Subcutaneous abdominal adipose tissue (tissue), 5 donors: ENCODE measurements around the gene NCKAP5.

Experiments
- H3K27ac ChIP-seq: one replicate; pipeline ENCODE4 v1.7.0; 2013; ENCODE audit warnings: low read depth, mild to moderate bottlenecking, inconsistent platforms, low read length, moderate library complexity
- H3K27me3 ChIP-seq, 5 donors: one replicate each; pipeline ENCODE4 v1.7.0; 2013; ENCODE audit warnings: low read length in 5 of 5, inconsistent platforms in 1 of 5; ENCODE audit not compliant: control insufficient read depth in 5 of 5, insufficient read depth in 4 of 5
- H3K36me3 ChIP-seq, 5 donors: one replicate each; pipeline ENCODE4 v1.7.0; 2013; ENCODE audit warnings: low read length in 5 of 5; ENCODE audit not compliant: control insufficient read depth in 5 of 5, insufficient read depth in 5 of 5
- H3K4me1 ChIP-seq, 5 donors: one replicate each; pipeline ENCODE4 v1.7.0; 2013; ENCODE audit warnings: low read length in 5 of 5, mild to moderate bottlenecking in 3 of 5, moderate library complexity in 1 of 5; ENCODE audit not compliant: control insufficient read depth in 5 of 5, insufficient read depth in 5 of 5
- H3K4me3 ChIP-seq, 5 donors: one replicate each; pipeline ENCODE4 v1.7.0; 2013; ENCODE audit warnings: low read length in 5 of 5, low read depth in 1 of 5
- H3K9ac ChIP-seq, 5 donors: one replicate each; pipeline ENCODE4 v1.7.0; 2013; ENCODE audit warnings: low read length in 5 of 5, mild to moderate bottlenecking in 4 of 5, moderate library complexity in 3 of 5
- H3K9me3 ChIP-seq, 5 donors: one replicate each; pipeline ENCODE4 v1.7.0; 2013; ENCODE audit warnings: low read length in 5 of 5; ENCODE audit not compliant: control insufficient read depth in 5 of 5
- donor health status: healthy.
- donor health status: healthy.
- donor health status: healthy.
- donor health status: healthy.
- donor health status: healthy.

Gene NCKAP5

DNA sequence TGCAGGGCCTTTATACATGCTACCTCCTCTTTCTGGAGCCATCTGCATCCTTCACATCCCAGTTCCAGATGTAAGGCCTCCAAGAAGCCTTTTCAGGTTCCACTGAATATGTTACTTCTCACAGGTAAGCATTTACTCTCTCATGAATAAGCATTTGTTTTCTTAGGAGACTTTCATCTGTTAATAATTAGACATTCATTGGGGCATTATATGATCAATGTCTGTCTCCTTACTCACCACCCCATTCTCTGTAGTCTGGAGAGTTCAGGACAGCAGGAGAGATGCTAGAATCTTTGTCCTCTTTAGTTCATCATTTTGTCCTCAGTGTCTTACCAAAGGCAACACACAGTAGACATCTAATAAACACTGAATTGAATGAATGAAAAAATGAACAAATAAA is 185.7 kb downstream of the NCKAP5 start:
- Histone ChIP-seq H3K9ac (no peak overlapping the region), H3K27me3 (no peaks in the 10 kb centered on the region), H3K36me3 (no peaks in the 10 kb centered on the region), H3K9me3 (no peaks in the 10 kb centered on the region), H3K4me3 (no peak overlapping the region), H3K27ac (no peak overlapping the region), H3K4me1 (no peaks in the 10 kb centered on the region)

DNA sequence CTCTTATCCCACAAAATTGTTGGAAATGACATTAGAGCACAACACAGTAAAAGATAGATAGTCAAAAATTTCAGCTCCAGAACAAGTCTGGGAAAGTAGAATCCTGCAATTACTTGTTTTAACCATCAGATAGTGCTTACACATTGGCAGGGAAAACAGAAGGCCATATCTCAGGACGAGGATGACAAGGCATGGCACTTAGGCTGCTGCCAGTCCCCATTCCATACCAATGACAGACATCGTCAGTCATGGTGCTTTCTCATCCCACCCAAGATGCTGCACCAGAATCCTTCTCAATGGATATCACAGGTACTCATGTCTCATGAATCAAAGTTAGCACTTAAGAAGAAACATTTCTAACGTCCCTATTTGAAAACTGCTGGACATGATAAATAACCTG is 187.3 kb downstream of the NCKAP5 start:
- Histone ChIP-seq H3K4me3 (no peak overlapping the region), H3K9ac (no peak overlapping the region), H3K27ac (no peak overlapping the region), H3K36me3 (no peaks in the 10 kb centered on the region), H3K4me1 (peaks cover 0 to 2% (median 0%) of the 10 kb centered on the region in 5 donors), H3K27me3 (no peaks in the 10 kb centered on the region), H3K9me3 (no peaks in the 10 kb centered on the region)

GRCh38 chr2:133378928-133379549 is 189.2 kb downstream of the NCKAP5 start:
- Histone ChIP-seq H3K27me3 (no peaks in the 10 kb centered on the region), H3K36me3 (no peaks in the 10 kb centered on the region), H3K9ac (no peak overlapping the region), H3K27ac (no peak overlapping the region), H3K9me3 (peaks cover 0 to 5% (median 0%) of the 10 kb centered on the region in 5 donors), H3K4me1 (peaks cover 0 to 2% (median 0%) of the 10 kb centered on the region in 5 donors), H3K4me3 (no peak overlapping the region)

GRCh38 chr2:133378386-133378785 is 189.9 kb downstream of the NCKAP5 start:
- no peaks in the 10 kb centered on the region for H3K27me3 ChIP-seq
- no peak overlapping the region for H3K4me3 ChIP-seq
- H3K27ac ChIP-seq: no peak overlapping the region
- no peaks in the 10 kb centered on the region for H3K36me3 ChIP-seq
- peaks cover 0 to 2% (median 0%) of the 10 kb centered on the region in 5 donors for H3K4me1 ChIP-seq
- peaks cover 0 to 5% (median 0%) of the 10 kb centered on the region in 5 donors for H3K9me3 ChIP-seq
- no peak overlapping the region for H3K9ac ChIP-seq

DNA sequence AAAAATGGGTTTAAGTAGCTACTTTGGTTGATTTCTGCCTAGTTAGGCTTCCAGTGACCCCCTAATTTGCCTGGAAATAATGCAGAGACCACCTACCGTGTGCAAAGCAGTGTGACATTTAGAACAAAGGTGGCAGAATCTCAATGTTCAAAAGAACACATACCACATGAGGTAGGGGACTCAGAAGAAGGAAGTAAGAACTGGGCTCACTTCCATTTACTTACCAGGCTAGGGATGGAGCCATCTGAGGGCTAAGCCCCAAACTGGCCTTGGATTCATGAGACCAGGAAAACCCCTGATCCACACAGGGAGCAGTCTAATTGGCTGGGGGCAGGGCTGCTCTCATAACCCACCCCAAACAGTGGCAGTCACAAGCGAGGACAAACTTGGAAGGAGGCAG is 190.7 kb downstream of the NCKAP5 start:
- H3K36me3 ChIP-seq: no peaks in the 10 kb centered on the region
- no peak overlapping the region for H3K27ac ChIP-seq
- peaks cover 0 to 5% (median 0%) of the 10 kb centered on the region in 5 donors for H3K9me3 ChIP-seq
- H3K4me3 ChIP-seq: no peak overlapping the region
- peaks cover 0 to 2% (median 0%) of the 10 kb centered on the region in 5 donors for H3K4me1 ChIP-seq
- no peak overlapping the region for H3K9ac ChIP-seq
- H3K27me3 ChIP-seq: no peaks in the 10 kb centered on the region

DNA sequence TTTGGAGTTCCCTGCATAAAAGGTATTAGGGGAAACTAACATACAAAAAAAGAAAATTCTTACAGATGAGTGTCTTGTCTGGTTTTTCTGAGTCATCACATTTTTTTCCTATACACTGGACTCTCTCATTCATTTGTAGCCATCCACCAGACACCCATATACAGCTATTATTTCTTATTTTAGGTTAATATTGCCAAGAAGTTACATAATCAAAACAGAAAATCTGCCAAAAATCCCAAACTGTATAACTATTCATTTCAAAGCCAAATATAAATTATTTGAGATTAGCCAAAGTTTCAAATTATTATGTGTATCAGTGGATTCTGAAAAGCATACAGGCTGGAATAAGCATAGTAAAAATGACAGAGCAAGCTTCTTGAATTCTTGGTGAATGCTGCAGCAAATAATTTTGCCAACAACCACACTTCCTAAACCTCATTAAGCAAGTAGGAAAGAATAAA is 191.2 kb downstream of the NCKAP5 start:
- Histone ChIP-seq H3K4me1 (peaks cover 0 to 2% (median 0%) of the 10 kb centered on the region in 5 donors), H3K36me3 (no peaks in the 10 kb centered on the region), H3K4me3 (no peak overlapping the region), H3K27me3 (no peaks in the 10 kb centered on the region), H3K9ac (no peak overlapping the region), H3K27ac (no peak overlapping the region), H3K9me3 (peaks cover 0 to 5% (median 0%) of the 10 kb centered on the region in 5 donors)

- Histone ChIP-seq H3K9ac (no peak overlapping the region), H3K4me1 (peaks cover 0 to 2% (median 0%) of the 10 kb centered on the region in 5 donors), H3K27ac (no peak overlapping the region), H3K27me3 (no peaks in the 10 kb centered on the region), H3K4me3 (no peak overlapping the region), H3K36me3 (no peaks in the 10 kb centered on the region), H3K9me3 (peaks cover 0 to 5% (median 0%) of the 10 kb centered on the region in 5 donors)
Observed at GRCh38 chr2:133374781-133375180, 193.5 kb downstream of the NCKAP5 start.

GRCh38 chr2:133371286-133371685 is 197.0 kb downstream of the NCKAP5 start:
- no peak overlapping the region for H3K9ac ChIP-seq
- H3K4me3 ChIP-seq: no peak overlapping the region
- no peaks in the 10 kb centered on the region for H3K4me1 ChIP-seq
- H3K36me3 ChIP-seq: no peaks in the 10 kb centered on the region
- H3K27ac ChIP-seq: no peak overlapping the region
- H3K9me3 ChIP-seq: peaks cover 0 to 5% (median 0%) of the 10 kb centered on the region in 5 donors
- H3K27me3 ChIP-seq: no peaks in the 10 kb centered on the region

- peaks cover 0 to 3% (median 0%) of the 10 kb centered on the region in 5 donors for H3K9me3 ChIP-seq
- no peaks in the 10 kb centered on the region for H3K36me3 ChIP-seq
- no peak overlapping the region for H3K4me3 ChIP-seq
- no peaks in the 10 kb centered on the region for H3K27me3 ChIP-seq
- no peak overlapping the region for H3K9ac ChIP-seq
- no peak overlapping the region for H3K27ac ChIP-seq
- no peaks in the 10 kb centered on the region for H3K4me1 ChIP-seq
Observed at GRCh38 chr2:133369901-133370658, 198.2 kb downstream of the NCKAP5 start.

DNA sequence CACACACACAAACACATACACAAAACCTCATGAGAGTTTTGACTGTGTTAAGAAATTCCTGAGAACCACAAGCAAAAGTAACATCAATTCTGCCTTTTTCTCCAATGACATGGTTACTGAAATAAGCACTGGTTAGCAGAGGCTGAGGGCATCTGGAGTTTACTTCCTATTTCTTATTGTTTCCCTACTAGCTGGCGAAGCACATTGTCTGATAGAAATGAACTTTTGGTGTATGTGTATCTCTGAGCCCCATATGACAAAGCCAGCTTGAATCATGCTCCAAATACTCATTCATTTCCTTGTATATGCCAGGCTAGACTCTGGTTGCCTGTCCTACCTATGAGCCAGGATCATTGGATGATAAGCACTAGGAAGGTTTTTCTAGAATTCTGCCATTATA is 203.1 kb downstream of the NCKAP5 start:
- Histone ChIP-seq H3K9me3 (no peaks in the 10 kb centered on the region), H3K27me3 (no peaks in the 10 kb centered on the region), H3K4me3 (no peak overlapping the region), H3K27ac (no peak overlapping the region), H3K4me1 (peaks cover 0 to 4% (median 0%) of the 10 kb centered on the region in 5 donors), H3K9ac (no peak overlapping the region), H3K36me3 (no peaks in the 10 kb centered on the region)
